ENCODE results near the gene CTDP1. TPM values are rescaled to one million over a fixed set of nuclear protein-coding genes. Genes with fewer than 3 reads are reported as not detected.

Gene CTDP1
- total RNA-seq, 1 experiment from 2014 or later, result 24.9 TPM

DNA sequence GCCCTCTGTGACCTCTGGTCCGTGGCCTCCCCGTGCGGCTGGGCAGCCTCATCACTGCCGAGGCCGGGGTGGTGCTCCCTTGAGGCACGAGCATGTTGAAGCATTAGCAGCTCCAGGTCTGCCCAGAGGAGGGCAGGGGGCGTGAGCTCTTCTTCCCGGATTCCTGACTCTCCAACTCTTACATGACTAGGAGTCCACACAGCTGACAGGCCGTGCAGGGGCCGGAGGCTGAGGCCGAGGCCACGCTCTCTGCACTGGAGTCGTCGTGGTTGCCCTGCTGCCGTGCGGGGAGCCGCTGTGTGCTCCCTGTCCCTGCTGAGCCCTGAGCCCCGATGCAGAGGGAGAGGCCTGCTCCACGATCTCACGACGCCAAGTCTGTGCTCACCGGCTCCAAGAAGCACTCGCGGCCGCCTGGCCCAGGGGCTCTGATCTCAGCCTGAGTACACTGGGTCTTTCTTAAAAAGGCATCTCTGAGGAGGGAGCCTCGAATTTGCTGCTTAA, 98.7 kb downstream of the CTDP1 start:
- no peaks in the 10 kb centered on the region for H3K9me2 ChIP-seq (ENCODE audit: insufficient read depth)
- ATAC-seq, result no peak
- no peaks in the 10 kb centered on the region for H3K79me2 ChIP-seq (ENCODE audit: insufficient read depth, low read length)
- no peak overlapping the region for H3K27ac ChIP-seq (ENCODE audit: low read depth, low read length)
- ChIA-PET POLR2A (no interaction called here), CTCF (no interaction called here), RAD21 (ENCODE audit: low non-redundant PET in 1 of 2, low total read pairs in 2 of 2, uncharacterized antibody in 2 of 2, unreplicated experiment in 2 of 2) (no interaction called here)
- no peaks in the 10 kb centered on the region for H3K9me3 ChIP-seq (ENCODE audit: control insufficient read depth in 1 of 2, insufficient read depth in 1 of 2, low read depth in 1 of 2, low read length in 2 of 2)
- no TSS peak for BruUV-seq (replicated peaks)
- no peak for DNase-seq (ENCODE audit: low read depth, low spot score)
- no peak overlapping the region for H3K9ac ChIP-seq (ENCODE audit: low read length)
- TF ChIP-seq FOSL1 (IDR thresholded peaks at IDR 0.05; ENCODE audit: low read depth) (no peak), CBX3 (IDR thresholded peaks at IDR 0.05; ENCODE audit: low read depth) (no peak), JUND (IDR thresholded peaks at IDR 0.05) (no peak), POLR2A (IDR thresholded peaks at IDR 0.05; ENCODE audit: borderline replicate concordance, extremely low read depth, insufficient read depth, insufficient read length) (no peak), CEBPB (IDR thresholded peaks at IDR 0.05; ENCODE audit: low read depth) (no peak), ZFX (IDR thresholded peaks at IDR 0.05) (no peak), SP1 (IDR thresholded peaks at IDR 0.05; ENCODE audit: low read depth) (no peak), EZH2phosphoT487 (IDR thresholded peaks at IDR 0.05; ENCODE audit: borderline replicate concordance) (no peak), RAD21 (IDR thresholded peaks at IDR 0.05; ENCODE audit: low read depth) (no peak), ELF1 (IDR thresholded peaks at IDR 0.05; ENCODE audit: borderline replicate concordance, low read depth) (no peak)
- TF ChIP-seq, protein P1, sequence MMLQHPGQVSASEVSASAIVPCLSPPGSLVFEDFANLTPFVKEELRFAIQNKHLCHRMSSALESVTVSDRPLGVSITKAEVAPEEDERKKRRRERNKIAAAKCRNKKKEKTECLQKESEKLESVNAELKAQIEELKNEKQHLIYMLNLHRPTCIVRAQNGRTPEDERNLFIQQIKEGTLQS (IDR thresholded peaks at IDR 0.05), result no peak
- TF ChIP-seq, protein P2, sequence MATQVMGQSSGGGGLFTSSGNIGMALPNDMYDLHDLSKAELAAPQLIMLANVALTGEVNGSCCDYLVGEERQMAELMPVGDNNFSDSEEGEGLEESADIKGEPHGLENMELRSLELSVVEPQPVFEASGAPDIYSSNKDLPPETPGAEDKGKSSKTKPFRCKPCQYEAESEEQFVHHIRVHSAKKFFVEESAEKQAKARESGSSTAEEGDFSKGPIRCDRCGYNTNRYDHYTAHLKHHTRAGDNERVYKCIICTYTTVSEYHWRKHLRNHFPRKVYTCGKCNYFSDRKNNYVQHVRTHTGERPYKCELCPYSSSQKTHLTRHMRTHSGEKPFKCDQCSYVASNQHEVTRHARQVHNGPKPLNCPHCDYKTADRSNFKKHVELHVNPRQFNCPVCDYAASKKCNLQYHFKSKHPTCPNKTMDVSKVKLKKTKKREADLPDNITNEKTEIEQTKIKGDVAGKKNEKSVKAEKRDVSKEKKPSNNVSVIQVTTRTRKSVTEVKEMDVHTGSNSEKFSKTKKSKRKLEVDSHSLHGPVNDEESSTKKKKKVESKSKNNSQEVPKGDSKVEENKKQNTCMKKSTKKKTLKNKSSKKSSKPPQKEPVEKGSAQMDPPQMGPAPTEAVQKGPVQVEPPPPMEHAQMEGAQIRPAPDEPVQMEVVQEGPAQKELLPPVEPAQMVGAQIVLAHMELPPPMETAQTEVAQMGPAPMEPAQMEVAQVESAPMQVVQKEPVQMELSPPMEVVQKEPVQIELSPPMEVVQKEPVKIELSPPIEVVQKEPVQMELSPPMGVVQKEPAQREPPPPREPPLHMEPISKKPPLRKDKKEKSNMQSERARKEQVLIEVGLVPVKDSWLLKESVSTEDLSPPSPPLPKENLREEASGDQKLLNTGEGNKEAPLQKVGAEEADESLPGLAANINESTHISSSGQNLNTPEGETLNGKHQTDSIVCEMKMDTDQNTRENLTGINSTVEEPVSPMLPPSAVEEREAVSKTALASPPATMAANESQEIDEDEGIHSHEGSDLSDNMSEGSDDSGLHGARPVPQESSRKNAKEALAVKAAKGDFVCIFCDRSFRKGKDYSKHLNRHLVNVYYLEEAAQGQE (IDR thresholded peaks at IDR 0.05; ENCODE audit: low read depth), result no peak
- TF ChIP-seq, protein P3, sequence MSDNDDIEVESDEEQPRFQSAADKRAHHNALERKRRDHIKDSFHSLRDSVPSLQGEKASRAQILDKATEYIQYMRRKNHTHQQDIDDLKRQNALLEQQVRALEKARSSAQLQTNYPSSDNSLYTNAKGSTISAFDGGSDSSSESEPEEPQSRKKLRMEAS (IDR thresholded peaks at IDR 0.05), result no peak
- H3K36me3 ChIP-seq (ENCODE audit: control insufficient read depth in 1 of 2, insufficient read depth in 2 of 2, low read length in 2 of 2), result no peaks in the 10 kb centered on the region
- no peak overlapping the region for H3K4me3 ChIP-seq (replicated peaks in 1 of 2; ENCODE audit: low read depth in 1 of 2, low read length in 2 of 2)
- intact Hi-C loops (cut with micrococcal nuclease), result no loop called here
- no peaks in the 10 kb centered on the region for H3K27me3 ChIP-seq (ENCODE audit: insufficient read depth, low read length)
- H3K4me1 ChIP-seq (ENCODE audit: control insufficient read depth in 1 of 2, insufficient read depth in 2 of 2, low read length in 2 of 2), result no peaks in the 10 kb centered on the region
- no peaks in the 10 kb centered on the region for H4K20me1 ChIP-seq (ENCODE audit: insufficient read depth)
- H3K4me2 ChIP-seq (ENCODE audit: low read length), result no peak overlapping the region
- H2AFZ ChIP-seq (ENCODE audit: low read depth, low read length, poor library complexity, severe bottlenecking), result no peak overlapping the region
